HG03575 (cell line): ENCODE measurements around the gene BRIX1.
"Not testable (repeated sequence)": the region's sequence is repeated elsewhere in the genome, so short reads cannot be mapped to it uniquely, and the experiment has no call there.

Source experiments
- ATAC-seq: cut with Tn5 transposase; IDR thresholded peaks from one replicate; pipeline ENCODE4 v1.9.1; 2021; ENCODE audit not compliant: unreplicated experiment, insufficient number of reproducible peaks, low FRiP score; ENCODE audit errors: extremely low read depth

Gene BRIX1

DNA sequence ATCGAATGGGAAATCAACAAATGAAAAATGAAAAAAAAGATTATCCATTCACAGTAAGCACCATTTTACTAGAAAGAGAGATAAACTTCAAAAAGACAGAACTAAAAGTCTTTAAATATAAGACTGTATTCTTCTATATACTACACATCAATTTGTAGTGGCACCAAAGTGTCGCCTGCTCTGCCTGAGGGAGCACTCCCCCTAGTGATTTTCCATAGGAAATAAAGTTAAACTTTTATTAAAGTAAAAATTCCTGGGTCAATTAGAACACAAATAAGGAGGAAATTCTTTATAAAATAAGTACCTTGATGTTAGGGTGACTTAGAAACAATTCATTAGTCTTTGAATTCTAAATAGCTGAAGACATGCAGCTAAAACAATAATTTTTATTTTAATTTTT, 9.9 kb upstream of the BRIX1 start:
- no peak for ATAC-seq

DNA sequence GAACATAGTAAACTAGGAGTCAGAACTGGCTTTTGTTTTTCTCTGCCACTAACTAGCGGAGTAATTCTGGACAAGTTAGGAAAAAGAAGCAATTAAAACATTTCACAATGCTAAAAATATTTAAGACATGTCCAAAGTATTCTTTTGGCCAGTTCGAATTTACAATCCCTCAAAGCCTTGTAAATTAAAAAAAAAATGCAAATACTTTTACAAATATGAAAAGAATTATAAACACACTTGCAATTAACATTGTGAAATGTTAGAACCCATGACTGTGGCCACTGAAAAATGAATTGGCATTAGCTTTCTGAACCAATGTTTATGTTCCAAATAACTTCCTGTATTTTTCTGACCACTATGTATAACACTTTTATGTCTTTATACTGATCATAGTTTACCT, 2.4 kb upstream of the BRIX1 start:
- no peak for ATAC-seq

DNA sequence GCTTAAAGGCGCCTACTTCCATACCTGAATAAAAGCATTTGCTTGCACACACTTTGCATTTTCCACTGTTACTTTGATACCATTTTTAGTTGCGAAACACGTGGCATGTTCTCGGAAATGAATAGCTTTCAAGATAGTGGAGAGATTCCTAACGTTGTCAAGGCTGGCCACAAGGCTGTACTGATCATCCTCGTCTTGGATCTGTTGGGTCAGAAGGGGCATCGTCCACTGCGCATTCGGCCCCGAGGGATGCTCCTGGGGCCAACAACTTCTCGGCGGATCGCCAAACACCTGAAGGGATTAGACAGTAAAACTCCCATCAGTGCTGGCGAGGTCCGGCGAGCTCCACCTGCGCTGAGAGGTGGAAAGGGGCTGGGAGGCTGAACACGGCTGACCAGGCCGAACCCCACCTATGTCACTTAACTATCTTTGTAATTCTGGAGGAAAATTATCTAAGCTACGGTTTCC, 806 bp upstream of the BRIX1 start:
- no peak for ATAC-seq

DNA sequence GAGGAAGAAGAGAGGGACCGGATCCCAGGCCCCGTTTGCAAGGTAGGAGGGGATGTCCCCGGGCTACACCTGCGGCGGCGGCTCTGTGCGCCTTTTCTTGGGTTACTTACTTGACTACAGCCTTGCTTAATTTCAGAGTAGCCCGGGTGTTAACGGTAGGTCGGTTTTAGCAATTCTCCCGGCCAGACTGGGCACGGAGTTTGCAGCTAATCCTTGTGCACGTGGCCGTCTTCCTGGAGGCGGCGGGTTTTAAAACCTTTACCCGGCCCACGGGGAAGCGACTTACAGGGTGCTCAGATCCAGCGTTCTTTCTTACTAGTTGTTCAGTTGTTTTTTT, 313 bp downstream of the BRIX1 start:
- ATAC-seq, result no peak

DNA sequence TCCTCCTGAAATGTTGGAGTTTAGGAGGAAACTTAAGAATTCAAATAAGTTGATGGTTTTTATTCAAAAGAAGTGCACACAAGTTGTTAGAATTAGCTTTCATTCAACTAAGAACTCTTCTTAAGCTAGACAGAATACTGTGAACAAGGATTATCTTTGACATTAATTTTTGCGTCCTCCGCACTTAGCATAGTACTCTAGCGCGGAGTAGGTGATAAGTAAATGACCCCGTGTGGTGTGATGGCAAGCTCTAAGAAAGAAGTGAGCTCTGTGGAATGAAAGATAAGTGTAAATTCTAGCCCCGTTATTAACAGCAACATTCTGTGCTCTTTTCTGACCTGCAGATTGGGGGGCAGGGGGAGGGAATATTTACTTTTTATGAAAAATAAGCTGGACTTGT, 1.0 kb downstream of the BRIX1 start:
- no peak for ATAC-seq

DNA sequence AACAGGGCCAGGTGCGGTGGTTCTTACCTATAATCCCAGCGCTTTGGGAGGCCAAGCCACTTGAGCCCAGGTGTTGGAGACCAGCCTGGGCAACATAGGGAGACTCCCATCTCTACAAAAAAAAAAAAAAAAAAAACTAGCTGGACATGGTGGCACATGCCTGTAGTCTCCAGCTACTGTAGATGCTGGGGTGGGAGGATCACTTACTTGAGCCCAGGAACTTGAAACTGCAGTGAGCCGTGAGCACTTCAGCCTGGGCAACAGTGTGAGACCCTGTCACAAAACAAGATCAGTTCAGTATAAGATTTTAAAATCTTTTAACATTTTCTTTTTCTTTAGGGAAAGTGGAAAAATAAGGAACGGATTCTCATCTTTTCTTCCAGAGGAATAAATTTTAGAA, 2.5 kb downstream of the BRIX1 start:
- no peak for ATAC-seq

DNA sequence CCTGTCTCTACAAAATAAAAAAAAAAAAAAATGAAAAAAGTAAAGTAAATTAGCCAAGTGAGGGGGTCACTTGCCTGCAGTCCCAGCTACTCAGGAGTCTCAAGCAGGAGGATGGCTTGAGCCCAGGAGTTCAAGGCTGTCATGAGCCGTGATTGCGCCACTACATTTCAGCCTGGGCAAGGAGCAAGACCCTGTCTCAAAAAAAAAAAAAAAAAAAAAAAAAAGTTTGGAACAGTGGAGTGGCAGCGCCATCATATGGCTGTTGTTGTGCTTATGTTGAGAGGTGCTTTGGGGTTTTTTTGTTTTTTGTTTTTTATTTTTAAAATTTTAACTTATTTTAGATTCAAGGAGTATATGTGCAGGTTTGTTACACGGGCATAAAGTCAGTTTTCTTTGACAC, 3.6 kb downstream of the BRIX1 start:
- ATAC-seq, result no peak

DNA sequence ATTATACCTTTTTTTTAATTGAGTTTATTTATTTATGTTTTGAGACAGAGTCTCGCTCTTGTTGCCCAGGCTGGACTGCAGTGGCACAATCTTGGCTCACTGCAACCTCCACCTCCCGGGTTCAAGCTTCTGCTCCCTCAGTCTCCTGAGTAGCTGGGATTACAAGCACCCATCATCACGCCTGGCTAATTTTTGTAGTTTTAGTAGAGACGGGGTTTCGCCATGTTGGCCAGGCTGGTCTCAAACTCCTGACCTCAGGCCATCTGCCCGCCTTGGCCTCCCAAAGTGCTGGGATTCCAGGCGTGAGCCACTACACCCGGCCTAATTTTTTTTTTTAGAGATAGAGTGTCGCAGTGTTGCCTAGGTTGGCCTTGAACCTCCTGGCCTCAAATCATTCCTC, 7.7 kb downstream of the BRIX1 start:
- not testable (repeated sequence) for ATAC-seq

DNA sequence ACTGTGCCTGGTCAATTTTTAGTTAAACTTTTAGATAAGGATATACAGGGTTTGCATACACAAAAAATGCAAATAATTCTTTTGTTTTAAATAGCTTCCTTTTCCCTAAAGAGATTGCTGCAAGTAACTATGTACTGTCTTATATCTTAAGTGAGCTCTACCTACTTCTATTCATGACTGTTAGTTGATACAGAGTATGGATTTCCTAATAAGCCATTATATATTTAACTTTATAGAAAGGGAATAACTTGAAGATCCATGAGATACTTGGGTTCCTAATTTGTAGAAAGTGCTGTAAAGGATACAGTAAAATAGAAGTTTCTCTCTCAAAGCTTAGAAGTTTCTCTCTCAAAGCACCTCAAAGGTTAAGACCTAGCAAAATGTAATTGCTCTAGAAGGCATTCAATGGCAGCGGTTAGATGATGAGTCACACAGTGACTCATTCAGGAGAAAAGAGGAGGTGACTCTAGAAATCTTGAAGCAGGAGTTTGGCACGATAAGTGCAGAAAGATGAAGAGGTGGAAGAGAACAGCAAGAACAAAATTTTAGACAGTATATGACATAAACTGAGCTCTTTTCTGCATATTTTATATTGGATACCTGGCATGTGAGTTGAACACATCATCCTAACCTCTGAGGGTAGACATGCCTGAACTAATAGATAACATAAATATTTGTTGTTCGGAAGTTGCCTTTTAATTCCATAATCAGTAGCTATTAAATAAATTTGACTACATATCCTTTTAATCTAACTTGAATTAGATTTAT, 8.4 kb downstream of the BRIX1 start:
- no peak for ATAC-seq

DNA sequence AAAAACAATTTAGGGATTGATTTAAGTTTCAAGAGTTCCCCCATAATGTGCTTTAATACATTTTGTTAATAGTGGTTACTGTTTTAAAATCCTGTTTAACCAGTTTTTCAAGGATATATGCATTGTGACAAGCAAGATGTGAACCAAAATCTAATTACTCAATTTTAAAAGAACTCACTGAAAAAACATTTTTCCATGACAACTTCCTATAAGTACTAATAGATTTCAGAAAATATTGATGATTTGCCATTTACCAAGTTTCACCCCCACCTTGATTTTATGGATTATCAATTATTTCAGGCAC, 8.9 kb downstream of the BRIX1 start:
- ATAC-seq, result no peak

DNA sequence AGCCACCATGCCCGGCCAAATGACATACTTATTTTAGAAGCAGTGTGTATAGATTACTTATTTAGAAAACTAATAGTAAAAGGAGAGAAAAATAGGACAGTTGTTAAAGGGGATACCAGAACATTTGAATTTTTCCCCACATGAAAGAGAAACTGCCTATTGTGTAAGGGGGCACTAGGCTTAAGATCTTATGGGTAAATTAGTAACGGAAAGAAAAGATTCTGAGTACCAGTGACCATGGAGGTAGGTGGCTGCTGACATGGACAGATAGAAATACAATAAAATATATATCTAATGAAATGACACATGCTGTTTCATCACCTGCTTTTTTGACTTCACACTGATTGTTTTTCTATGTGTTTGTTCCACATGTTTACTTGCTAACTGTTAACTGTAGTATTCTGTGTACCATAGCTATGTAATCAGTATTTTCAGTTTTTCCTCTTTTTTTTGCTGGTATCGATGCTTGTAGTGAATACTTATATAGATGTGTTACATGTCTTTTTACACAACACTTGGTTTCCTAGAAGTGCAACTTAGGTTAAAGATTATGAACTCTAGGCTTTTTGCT, 10.9 kb downstream of the BRIX1 start:
- no peak for ATAC-seq

DNA sequence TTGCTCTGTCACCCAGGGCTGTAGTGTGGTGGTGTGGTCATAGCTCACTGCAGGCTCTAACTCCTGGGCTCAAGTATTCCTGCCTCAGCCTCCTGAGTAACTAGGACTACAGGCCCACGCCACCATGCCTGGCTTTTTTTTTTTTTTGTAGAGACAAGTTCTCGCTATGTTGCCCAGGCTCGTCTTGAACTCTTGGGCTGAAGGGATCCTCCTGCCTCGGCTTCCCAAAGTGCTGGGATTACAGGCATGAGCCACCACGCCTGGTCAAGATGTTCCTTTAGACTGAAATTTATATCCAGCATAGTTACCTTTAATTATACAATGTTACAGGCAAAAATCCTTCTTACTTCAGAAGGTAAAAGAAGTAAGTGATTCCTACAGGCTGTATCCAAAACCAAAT, 12.3 kb downstream of the BRIX1 start:
- ATAC-seq, result no peak

DNA sequence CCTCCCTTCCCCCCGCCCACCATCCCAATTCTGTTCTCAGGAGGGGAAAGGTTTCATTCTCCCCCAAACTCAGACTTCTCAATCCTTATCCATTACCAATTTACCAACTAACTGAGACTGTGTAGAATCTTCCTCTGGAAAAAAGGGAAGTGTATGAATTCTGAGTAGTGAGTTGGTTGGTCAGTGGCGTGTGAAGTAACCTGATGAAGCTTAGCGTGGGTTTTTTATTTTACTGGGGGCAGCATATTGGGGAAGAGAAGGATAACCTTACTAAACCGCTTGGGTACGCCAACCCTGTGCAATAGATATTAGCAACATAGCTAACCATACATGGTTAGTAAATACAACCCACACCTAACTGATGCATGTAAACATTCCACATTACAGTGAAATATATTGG, 12.8 kb downstream of the BRIX1 start:
- no peak for ATAC-seq

DNA sequence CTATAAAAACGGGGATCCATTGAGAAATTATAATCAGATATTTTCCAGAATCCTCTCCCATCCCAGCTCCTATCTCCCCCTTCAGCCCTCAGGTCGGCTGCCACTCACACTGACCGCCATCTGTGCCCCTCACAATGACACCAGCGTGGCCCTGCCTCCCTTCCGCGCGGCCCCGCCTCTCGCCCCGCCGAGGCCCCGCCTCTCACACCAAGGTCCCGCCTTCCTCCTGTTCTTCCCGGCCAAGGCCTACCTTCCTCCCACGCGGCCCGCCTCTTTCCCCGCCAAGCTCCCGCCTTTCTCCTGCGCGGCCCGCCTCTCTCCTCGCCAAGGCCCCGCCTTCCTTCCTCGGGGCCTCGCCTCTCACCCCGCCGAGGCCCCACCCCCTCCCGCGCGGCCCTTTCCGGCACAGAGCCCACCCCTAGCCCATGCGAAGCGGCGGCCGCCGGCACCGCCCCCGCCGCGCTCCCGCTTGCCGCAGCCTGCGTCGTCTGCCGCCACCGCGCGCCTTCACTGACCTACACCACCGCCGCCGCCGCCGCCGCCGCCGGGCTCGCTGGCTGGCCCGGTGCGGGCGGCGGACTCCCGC, 13.7 kb downstream of the BRIX1 start, which contains the start of gene DNAJC21:
TSS of gene DNAJC21 (plus strand) at position 426 of the 586 bp plus-strand sequence. CDS start 261 bp downstream, outside the sequence.
- ATAC-seq, result peak; percentile 83

DNA sequence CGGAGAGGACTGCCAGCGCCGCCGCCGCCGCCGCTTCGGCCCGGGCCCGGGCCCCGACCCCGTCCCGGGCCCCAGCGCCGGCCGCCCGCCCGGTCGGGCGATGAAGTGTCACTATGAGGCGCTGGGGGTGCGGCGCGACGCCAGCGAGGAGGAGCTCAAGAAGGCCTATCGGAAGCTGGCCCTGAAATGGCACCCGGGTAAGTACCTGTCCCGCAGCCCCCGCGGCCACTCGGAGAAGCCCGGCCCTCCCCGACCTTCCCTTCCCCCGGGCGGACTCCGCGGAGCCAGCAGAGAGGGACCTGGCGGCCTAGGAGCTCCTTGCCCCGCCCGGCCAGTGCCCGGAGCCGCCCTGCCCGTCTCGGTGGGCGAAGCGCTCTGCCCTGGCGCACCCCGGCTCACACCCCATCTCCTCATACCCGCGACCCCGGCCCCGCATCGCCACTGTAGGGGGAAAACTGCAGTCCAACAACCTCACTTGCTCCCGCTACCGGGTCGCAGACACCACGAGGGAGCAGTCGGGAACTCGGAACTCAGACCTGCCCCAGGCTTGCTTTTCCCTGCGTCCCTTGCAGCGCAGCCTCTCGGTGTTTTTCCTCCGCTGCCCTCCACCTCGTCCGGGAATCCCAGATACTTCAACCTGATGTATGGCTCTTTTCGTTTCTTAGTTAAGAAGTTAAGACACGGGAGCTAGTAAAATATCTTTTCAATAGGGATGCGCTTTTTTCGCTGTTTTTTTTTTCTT, 14.4 kb downstream of the BRIX1 start:
- peak; percentile 33 for ATAC-seq

DNA sequence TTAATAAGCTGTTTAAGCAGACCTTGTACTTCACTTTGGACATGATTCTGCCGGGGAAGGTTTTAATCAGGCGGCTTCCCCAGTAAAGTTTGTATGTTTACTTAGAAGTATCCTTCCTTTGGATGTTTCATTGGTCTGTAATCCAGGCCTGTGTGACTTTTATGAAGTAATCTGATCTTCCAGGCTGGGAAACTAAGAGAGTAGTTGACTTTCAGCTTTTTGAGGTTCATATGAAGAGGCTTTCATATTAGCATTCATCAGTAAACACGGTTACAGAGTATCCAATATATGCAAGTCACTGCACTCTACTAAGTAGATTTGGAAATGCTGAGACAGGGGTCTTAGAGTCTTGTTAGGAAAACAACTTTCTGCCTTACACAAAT, 14.9 kb downstream of the BRIX1 start:
- no peak for ATAC-seq

DNA sequence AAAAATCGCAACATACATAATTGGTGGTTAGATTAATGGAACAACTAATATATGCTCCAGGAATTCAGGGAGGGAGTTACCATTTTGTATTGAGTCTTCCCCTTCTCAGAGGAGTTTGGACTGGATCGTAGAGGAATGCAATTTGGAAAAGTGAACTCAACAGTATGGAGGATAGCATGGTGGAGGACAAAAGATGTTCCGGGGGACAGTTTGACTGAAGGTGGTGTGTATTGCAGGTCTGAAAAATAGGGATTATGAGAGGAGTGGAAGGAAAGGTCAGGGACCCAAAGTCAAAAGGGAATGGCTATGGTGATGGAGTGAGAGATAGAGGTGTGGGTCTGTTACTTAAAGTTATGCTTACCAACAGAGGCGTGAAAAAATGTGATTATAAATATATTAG, 15.4 kb downstream of the BRIX1 start:
- ATAC-seq, result no peak

DNA sequence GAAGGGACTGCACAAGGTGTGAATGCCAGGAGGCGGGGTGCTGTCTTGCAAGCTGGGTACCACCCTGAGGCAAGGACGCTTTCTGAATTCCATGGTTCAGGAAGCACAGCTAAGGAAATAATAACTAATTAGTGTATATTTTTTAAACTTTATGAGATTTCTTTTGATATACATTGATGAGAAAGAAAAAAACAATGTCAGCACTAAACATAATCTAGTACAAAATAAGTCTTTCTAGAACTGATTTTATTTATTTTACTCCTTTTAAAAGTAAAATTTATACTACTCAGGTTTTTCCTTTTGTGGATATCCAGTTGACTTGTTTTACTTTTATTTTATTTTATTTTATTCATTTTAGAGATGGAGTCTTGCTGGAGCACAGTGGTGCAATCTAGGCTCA, 17.4 kb downstream of the BRIX1 start:
- ATAC-seq, result no peak

DNA sequence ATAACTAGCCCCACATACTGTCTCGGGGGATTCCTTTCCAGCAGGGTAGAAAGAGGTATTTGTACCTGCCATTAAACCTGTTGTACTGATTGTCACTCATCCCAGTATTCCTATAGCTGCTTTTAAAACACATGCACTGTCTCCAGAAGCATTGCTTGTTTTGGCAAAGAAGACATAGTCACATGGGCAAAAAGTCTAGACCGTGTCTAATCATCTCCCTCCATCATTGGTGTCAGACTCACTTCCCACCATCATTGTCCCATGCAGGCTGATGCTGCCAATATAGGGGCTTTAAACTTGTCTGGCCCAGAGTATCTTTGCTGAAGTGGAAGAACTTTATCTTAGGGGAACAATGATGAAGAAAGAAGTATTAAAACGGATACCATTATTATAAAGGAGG, 26.4 kb downstream of the BRIX1 start:
- ATAC-seq, result no peak

DNA sequence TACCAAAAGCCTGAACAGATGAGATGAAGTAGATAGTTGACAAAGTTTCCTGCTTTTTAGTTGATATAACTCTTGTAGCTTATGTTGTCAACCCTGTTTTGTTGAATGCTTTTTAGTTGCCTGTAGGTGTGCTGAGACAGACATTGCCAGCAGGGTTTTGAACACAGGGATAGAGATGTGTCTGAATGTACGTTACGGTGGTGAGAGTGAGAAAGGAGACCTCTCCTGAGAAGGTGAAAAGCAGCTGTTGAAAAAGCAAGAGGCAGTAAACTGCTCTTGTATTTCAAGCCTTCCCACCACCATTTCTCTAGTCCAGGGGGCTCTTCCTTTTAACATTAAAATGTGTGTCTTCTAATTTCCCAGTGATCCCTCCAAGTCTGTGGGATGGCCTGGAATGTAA, 28.5 kb downstream of the BRIX1 start:
- no peak for ATAC-seq
